Urinary bladder (tissue), 4 donors: Measurements from ENCODE around the gene F3. TPM values are rescaled to one million over a fixed set of nuclear protein-coding genes. Genes with fewer than 3 reads are reported as not detected.

Source experiments
- DNase-seq: peaks from one replicate; pipeline ENCODE4 v3.0.0-alpha.2; 2015; ENCODE audit errors: extremely low spot score
- H3K27ac ChIP-seq: one replicate; pipeline ENCODE4 v1.5.1; 2013; ENCODE audit warnings: low read depth, mild to moderate bottlenecking, moderate library complexity
- H3K36me3 ChIP-seq: one replicate; pipeline ENCODE4 v1.6.1; 2013; ENCODE audit warnings: mild to moderate bottlenecking, moderate library complexity; ENCODE audit not compliant: insufficient read depth
- H3K4me1 ChIP-seq: one replicate; pipeline ENCODE4 v1.6.1; 2013; ENCODE audit warnings: mild to moderate bottlenecking, moderate library complexity; ENCODE audit not compliant: insufficient read depth
- H3K4me3 ChIP-seq: one replicate; pipeline ENCODE4 v1.5.1; 2013; ENCODE audit warnings: low read depth, low read length
- WGBS: extraction: QIAGEN DNeasy Blood & Tissue Kit; methylation state at CpG from one replicate; pipeline ENCODE4 v1.1.7; 2013; 5-methylcytosine and 5-hydroxymethylcytosine counted together
- polyA plus RNA-seq: library from polyadenylated mRNA; stranded (reverse); fragments of 200-250 nt; gene quantifications from one replicate; pipeline ENCODE4 v1.2.3, GENCODE V29; 2013
- total RNA-seq: library from RNA; depleted of rRNA; stranded (reverse); fragments of >200 nt; gene quantifications from one replicate; pipeline ENCODE4 v1.2.3, GENCODE V29; 2014
- donor health status: healthy with polysubstance abuse.
- donor health status: healthy.

The F3 gene
- total and polyA plus RNA-seq, 2 donors = 9.7 to 97.0 TPM

- peaks cover 3% of the 10 kb centered on the region for H3K36me3 ChIP-seq
- H3K4me3 ChIP-seq = no peak overlapping the region
- 95% methylated on average over 2 of the region's 2 CpGs for WGBS
- no peak overlapping the region for H3K27ac ChIP-seq
- no peak for DNase-seq
- no peaks in the 10 kb centered on the region for H3K4me1 ChIP-seq
Observed at GRCh38 chr1:94496076-94496755, 45.3 kb downstream of the F3 start.

GRCh38 chr1:94490556-94490955, 51.0 kb downstream of the F3 start:
- H3K36me3 ChIP-seq = peaks cover 9% of the 10 kb centered on the region
- no peak overlapping the region for H3K4me3 ChIP-seq
- no peaks in the 10 kb centered on the region for H3K4me1 ChIP-seq
- 55% methylated on average over 2 of the region's 2 CpGs for WGBS
- no peak for DNase-seq
- H3K27ac ChIP-seq = no peak overlapping the region

- WGBS = 81% methylated on average over 5 of the region's 5 CpGs
- no peak overlapping the region for H3K27ac ChIP-seq
- H3K4me1 ChIP-seq = no peaks in the 10 kb centered on the region
- no peak overlapping the region for H3K4me3 ChIP-seq
- peaks cover 5% of the 10 kb centered on the region for H3K36me3 ChIP-seq
- no peak for DNase-seq
Observed at GRCh38 chr1:94486990-94487389, 54.6 kb downstream of the F3 start.

- peak; percentile 11 for DNase-seq
- H3K27ac ChIP-seq = no peak overlapping the region
- peaks cover 3% of the 10 kb centered on the region for H3K36me3 ChIP-seq
- H3K4me1 ChIP-seq = no peaks in the 10 kb centered on the region
- 16% methylated on average over 4 of the region's 4 CpGs for WGBS
- no peak overlapping the region for H3K4me3 ChIP-seq
Observed at GRCh38 chr1:94481473-94481933, 60.1 kb downstream of the F3 start.

- Histone ChIP-seq H3K36me3 (no peaks in the 10 kb centered on the region), H3K4me3 (no peak overlapping the region), H3K4me1 (no peaks in the 10 kb centered on the region), H3K27ac (no peak overlapping the region)
- no peak for DNase-seq
- 91% methylated on average over 3 of the region's 3 CpGs for WGBS
Observed at GRCh38 chr1:94479682-94480081, 61.9 kb downstream of the F3 start.

Other genes with a start within 250 kb of the F3 start
- 81.9 TPM for gene ABCD3, start 123.4 kb downstream of the F3 start, total RNA-seq
- gene ABCD3, start 123.4 kb downstream of the F3 start, polyA plus RNA-seq = 24.7 TPM